Renal cortical epithelial cell (primary cell): ENCODE measurements around the gene KPNA5. TPM values are rescaled to one million over a fixed set of nuclear protein-coding genes. Genes with fewer than 3 reads are reported as not detected.
"Not testable (repeated sequence)": the region's sequence is repeated elsewhere in the genome, so short reads cannot be mapped to it uniquely, and the experiment has no call there.

Experiments used
- DNase-seq: peaks from one replicate; pipeline ENCODE4 v3.0.0-alpha.2; 2011; ENCODE audit warnings: low read depth
- total RNA-seq: library from RNA; depleted of rRNA; stranded (reverse); fragments of >200 nt; gene quantifications from 2 replicates; pipeline ENCODE4 v1.2.3, GENCODE V29; 2014

Gene KPNA5
- total RNA-seq, 1 donor from 2014 or later = 11.9 TPM

DNA sequence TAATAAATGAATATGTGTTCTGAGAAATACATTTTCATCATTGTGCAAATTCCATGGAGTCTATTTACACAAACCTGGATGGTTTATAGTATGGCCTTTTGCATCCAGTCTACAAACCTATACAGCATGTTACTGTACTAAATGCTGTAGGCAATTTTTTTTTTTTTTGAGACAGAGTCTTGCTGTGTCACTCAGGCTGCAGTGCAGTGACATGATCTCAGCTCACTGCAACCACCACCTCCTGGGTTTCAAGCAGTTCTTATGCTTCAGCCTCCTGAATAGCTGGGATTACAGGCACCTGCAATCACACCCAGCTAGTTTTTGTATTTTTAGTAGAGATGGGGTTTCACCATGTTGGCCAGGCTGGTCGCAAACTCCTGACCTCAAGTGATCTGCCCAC lies 22.9 kb downstream of the KPNA5 start:
- not testable (repeated sequence) for DNase-seq

DNA sequence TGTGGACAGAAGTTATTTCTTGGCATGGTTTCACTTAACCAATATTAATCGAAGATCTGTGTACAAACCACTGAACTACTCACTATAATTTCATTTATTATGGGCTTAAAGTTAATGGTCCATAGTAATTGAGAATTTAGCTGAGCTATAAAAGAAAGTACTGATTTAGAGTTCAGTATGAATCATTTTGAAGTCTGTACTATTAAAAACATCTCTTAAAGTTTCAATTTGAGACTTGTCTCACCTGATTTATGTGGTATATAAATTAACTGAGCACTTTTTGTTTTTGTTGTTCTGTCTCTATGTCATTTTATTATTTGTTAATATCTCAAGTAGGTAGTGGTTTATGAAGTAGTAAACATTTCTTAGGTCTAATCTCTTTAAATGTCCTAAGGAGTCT lies 24.9 kb downstream of the KPNA5 start:
- DNase-seq = peak; percentile 7

DNA sequence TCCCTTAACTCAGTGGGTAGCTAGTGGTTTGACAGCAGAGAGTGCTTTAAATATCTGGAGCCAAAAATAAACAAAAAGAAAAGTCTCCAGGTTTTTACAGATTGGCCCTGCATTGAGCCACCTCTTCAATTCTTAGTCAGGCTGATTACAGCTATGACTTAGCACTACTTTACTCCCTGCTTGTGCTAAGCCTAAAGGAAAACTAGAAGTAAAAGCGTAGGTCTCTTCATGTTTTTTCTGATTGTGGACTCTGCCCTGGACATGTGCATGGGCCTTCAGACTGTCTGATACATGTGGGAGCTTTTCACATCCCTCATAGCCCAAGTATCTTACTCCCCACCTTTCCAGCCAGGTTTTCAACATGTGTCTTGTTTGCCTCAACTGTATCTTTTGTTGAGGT lies 33.3 kb downstream of the KPNA5 start:
- no peak for DNase-seq

DNA sequence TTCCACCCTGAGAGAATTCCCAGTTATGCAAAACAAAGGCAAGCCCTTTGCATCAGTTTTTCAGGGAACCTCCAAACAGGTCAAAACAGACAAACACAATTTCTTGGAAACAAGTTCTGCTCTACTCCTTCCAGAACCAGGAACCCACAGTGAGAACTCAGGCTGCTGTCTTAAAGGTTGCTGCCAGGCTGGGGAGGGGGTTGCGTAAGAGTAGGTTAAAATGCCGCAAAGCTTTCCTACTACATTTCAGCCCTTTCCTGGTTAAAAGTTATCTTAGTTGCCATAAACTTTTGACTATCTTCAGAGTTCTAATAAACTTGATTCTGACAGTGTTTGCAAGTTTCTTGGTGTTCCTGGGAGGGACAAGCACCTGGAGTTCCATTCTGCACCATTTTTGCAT lies 33.8 kb downstream of the KPNA5 start:
- DNase-seq = no peak

DNA sequence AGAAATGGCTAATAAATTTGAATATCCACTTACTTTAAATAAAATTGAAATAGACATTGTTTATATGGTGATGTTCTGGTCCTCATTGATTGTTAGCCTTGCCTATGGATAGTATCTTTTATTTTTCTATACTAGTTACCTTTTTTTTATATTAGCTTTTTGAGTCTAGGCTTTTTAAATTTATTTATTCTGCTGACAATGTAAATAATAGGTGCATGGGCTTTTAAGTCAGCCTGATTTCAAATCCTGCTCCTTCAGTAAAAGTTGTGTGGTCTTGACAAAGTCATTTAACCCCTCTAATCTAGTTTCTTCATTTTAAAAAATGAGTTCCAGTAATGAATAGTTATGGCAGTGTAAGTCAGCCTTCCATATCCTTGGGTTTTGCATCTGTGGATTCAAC lies 45.9 kb downstream of the KPNA5 start:
- DNase-seq = no peak

DNA sequence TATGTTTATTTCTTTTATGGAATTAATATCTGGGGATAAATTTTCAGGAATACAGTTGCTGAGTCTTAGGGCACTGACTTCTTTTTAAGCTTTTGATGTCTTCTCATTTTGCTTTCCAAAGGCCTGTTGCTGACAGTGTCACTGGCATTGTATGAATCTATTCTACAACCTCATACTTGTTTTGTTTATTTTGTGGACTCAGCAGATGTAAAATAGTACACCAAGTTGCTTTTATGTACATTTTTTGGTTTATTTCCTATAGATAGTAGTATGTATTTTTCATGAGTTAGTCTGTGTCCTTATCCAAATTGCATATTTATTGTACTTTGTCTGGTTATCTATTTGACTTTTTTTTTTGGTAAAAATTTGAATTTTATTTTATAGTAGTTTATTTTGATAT lies 49.5 kb downstream of the KPNA5 start:
- no peak for DNase-seq

DNA sequence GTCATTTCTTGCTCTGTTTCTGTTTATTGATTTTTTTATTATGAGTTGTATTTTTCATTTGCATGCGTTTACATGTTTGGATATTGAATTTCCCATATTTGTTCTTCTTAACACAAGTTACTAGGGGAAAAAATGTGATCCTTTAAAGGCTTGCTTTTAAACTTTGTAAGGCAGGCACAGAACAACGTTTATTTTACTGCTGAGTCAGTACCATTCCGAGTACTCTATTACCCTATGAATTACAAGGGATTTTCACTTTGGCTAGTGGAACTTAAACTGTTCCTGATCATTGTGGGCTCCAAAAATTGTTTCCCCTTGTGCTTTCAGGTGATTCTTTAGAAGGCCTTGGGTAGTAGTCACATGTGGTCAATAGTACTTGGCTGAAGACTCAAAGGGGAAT lies 56.0 kb downstream of the KPNA5 start:
- no peak for DNase-seq

DNA sequence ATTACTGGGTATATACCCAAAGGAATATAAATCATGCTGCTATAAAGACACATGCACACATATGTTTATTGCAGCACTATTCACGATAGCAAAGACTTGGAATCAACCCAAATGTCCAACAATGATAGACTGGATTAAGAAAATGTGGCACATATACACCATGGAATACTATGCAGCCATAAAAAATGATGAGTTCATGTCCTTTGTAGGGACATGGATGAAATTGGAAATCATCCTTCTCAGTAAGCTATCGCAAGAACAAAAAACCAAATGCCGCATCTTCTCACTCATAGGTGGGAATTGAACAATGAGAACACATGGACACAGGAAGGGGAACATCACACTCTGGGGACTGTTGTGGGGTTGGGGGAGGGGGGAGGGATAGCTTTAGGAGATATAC lies 59.5 kb downstream of the KPNA5 start:
- DNase-seq = not testable (repeated sequence)

DNA sequence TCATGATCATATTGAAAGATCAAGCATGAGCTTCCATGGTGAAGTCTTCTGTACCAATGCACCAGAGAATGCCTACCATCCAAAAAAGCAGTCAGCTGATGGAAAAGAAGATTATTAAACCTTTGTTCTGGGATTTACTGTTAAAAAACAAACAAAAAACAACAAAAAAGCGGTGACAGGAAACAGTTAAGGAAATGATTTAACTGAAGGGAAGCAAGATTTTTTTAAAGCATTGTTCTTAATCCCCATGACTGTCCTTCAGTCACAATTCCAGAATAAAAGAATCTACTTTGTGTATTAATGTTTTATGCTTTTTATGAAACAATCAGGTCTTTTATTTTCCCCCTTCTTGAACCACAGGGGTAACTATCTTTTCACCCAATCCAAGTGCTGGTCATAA lies 60.6 kb downstream of the KPNA5 start:
- DNase-seq = no peak

DNA sequence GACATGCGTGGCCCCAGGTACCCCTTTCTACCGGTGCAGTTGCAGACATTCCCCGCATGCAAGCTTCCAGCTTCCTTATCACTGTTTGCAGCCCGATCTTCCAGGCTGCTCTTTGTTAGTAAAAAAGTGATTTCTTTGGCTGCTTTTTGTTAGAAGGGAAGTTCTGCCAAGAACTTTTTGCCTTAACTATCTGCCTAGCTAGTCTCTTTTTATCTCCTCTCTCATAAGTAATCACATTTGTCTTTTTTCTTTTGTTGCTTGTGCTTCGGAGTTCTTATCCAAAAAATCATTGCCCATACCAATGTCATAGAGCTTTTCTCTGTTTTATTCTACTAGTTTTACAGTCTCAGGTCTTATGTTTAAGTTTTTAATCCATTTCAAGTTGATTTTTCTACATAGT lies 64.2 kb downstream of the KPNA5 start:
- DNase-seq = no peak

DNA sequence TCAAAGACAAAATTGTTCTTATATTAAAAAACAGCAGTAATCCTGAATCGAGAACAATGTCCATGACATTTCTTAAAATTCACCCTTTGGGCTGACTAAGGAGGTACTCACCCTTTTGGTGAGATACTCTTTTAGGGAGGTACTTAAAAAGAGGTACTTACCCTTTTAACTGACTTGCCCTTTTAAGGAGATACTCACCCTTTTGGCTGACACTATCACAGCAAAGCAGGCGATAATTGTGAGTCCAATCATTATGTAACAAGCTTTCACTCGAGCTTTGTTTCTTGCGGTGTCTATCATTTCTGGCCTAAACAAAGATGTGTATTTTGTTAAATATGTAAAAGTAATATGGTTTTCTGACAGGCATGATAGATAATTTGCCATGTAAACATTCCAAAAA lies 80.8 kb downstream of the KPNA5 start:
- no peak for DNase-seq

DNA sequence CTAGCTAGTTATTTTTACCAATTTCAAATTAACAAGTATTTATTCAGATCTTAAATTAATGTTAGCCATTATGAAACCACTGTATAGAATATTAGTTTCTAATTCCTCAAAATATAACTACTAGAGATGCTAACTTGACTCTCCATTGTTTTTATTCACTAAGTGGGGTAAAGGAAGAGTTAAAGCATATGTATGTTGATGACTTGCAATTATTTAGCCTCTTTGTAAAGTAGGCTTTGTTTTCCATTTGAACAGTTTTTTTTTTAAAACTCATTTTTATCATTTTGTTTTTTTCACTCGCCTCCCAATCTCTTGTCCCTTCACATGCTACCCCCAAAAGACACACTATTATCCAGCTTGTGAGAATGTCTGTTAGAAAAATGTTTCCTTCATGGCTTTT lies 81.2 kb downstream of the KPNA5 start:
- DNase-seq = no peak

DNA sequence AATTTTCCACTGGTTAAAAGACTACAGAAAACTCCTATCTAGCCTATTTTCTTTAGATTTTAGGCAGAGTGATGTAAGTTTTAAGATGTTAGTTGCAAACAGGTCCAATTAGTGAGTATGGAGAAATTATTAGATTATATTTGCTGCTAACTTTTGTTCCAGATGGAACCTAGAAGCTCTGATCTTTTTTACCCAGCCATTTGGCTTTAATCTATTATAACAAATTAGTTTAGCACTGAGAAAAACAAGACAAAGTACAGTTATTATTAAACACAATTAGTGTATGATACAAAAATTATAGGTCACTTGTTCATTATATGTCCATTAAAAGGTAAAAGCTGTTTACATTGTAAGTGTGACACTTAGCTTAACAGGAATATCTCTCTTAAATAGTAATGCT lies 82.0 kb downstream of the KPNA5 start:
- DNase-seq = no peak

DNA sequence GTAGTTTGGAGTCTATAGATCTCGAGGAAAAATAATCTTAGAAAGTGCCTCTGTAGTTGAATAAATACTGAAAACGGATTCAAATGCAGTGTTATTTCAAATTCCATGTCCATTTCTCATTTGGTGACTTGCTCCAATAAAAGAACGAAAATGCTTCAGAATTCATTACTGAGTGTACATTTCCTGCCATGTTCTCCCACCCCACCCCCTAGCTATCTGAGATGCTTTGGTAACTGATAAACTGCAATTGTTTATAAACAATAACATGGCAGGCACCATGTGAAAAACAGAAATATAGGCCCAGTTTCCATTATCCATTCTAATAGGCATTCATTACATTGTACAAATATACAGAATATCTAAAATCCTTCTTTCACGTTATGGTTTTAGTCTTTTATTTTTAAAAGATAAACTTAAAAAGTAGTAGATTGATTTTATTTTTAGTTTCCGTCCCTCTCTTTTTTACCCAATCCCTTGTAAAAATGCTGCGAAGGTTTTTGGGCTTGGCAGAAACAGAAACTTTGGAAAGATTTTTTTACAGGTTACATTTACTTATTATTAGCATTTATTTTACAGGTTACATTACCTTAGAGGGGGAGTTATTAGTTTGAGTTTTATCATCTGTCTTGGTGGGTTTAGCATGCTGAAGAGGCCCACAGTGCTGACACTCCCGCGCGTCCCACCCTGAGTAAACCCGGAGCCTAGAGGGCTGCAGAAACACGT lies 83.1 kb downstream of the KPNA5 start:
- DNase-seq = no peak

DNA sequence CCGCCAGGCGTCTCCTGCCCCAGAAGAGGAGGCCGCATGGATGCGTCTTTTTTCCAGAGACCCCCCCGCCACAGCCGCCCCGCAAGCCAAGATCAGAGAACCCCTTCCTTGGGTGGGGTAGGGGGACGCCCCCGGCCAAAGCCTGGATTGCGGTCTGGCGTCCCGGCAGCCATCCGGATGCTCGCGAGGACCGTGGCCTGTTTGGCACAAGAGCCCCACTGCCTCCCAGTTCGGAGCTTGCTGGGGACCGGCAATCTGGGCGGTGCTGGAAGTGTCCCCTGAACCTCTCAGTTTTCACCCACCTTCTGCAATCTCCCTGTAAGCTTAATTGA lies 83.6 kb downstream of the KPNA5 start:
- no peak for DNase-seq

DNA sequence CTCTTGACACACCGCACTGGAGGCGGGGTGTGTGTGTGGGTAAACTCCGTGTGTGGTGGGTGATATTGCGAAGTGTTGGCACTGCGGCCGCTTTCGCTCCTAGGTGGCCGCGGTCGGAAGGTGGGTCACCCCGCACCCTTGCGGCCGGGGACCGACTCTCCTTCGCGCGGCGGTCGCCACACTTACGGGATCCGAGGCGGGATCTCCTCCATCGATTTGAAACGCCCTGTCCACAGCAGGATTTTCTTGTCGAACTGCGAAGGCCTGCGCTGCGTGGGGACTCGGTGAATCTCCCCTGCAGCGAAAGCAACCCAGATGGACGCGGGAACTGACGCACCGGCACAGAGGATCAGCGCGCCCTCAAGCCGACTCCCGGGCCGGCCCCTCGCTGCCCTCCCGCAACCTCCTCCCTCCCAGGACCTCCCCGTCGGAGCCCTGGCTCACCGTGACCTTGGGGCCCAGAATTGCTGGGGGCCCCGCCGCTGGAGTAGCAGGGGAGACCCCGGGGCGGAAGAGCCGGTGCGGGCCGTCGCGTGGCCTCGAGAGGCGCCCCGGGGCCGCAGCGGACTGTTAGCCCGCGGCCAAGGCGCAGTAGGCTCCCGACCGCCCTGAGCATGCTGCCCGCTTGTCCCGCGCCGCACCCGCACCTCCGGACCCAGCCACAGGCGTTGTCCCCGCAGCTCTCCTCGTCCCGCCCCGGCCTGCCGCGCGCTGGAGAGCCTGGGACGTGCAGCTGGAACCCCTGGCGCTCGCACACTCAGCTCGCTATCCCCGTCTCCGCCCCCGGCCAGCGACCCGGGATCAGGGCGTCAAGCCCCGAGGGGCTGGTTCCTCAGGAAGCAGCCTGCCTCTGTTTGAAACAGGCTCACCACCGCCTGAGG lies 84.2 kb downstream of the KPNA5 start, which contains the start of gene FAM162B:
FAM162B (minus strand) TSS at position 759 of the 881 bp plus-strand sequence; CDS start at position 616, 143 bp downstream.
- DNase-seq = no peak

DNA sequence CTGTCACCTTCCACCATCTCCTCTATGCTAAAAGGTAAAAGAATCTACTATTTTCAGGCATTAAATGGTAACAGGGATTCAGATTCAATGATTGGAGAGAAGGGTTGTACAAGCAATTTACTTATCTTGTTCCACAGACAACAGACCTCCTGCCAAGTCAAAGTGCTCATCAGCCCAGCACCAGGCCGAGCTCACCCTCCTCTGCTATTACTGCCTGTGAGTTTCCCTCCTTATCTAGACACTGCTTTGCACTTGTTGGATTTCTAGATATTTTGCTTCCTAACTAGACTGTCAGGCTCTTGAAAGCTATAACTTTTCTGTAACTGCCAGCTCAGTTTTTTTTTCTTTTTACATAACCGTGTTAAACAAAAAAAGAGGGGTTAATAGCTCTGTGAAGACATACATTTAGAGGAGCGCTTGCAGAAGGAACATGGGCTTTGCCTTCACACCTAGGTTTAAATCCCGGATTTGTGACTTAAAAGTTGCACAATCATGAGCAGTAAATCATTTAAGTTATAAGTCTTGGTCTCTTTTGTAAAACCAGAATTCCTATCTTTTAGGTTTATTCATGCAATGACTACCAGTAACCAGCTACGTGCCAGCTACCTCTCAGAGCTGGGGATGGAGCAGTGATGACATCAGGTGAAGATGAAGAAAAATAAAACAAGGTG lies 85.6 kb downstream of the KPNA5 start:
- no peak for DNase-seq

DNA sequence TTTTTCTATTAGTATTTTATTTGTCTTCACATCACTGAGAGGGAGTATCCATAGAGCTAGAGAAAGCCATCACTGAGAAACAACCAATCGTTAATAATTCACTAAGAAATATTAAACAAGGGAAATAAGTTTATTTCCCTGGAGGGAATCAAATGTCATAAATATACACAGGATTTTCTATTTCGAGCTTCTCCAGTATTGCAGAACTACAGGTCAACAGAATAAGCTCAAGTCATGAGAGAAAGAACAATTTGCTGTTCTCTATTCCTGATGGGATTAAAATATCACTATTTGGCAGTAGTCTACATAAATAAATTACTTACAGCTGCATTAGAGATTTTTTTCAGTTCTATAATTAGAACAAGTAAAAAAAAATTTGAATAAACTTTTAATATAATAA lies 86.7 kb downstream of the KPNA5 start:
- DNase-seq = no peak

DNA sequence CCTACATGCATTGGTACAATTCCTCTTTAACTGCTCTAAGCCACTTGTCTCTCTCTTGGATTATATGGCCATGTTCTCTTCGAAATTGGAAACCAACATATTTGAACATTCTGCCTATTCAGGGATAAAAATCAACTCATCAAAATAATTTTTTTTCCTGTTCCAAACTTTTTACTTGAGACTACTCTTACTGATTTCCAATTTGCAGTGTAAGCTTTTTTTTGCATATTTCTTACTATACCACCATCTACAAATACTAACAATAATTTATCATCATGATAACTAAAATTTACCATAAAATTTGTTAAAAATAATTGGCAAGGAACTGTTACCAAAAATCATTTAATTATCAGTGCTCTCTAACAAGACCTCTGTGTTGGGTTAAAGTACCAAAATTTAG lies 91.4 kb downstream of the KPNA5 start:
- DNase-seq = no peak

DNA sequence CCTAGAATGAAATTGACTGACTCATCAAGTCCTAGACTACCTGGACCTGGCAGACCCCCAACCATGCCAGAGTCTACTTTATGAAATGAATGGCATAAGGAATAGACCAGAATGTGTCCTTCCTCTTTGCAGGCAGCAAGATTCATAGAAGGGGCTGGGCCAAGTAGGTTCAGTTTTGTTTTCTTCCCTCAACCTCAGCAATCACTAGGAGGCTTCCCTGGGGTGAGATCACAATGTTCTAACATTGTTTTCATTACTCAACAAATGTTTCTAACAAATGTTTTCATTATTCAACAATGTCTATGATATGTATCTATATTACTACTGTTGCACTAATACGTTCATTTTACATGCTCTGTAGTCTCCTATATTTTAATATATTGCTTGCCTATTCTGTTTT lies 92.9 kb downstream of the KPNA5 start:
- DNase-seq = no peak

DNA sequence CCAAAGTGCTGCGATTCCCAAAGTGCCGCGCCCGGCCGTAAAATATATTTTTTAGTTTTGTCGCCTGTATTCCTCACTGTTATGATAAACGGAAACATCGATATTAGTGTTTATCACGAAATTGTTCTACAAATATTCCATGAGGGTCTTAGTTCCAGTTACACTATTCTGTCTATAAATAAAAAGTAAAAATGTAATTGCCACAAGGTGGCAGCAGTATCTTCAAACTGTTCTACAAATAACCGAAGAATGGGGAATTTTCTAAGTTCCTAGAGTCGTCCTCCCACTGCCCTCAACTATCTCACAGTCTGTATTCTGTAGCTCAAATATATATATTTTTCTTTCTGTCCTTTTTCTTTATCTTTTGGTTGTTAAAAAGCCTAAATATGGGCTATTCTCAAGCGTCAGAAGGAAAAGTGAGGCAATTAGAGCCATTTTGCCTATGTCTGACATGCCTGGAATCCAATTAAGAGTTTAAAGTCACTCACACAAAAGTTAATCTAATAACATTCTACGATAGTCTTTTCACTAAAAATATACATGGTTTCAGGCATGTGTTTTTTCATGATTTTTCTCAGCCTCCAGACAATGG lies 98.7 kb downstream of the KPNA5 start:
- DNase-seq = peak; percentile 59

DNA sequence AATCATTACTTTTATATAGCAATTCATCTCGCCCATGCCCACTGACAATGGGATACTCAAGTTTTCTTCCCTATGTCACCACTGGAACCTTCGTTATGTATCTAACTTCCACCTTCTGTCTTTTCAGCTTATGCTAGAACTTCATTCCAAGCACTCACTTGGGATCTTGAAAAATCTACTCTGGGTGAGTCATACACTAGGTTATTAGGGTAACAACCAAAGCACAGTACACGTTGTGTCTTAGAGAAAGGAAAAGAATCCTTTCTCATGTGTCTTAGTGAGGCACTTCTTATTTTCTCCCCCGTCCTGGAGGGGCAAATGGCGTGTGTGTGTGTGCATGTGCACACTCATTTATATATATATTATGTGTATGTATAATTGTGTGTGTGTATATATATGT lies 102.8 kb downstream of the KPNA5 start:
- DNase-seq = peak; percentile 37
